Measurements from ENCODE around the gene ACSS3.

ACSS3 gene

GRCh38 chr12:81211306-81211705 lies 133.4 kb downstream of the ACSS3 start:
- TF ChIP-seq CTCF (IDR thresholded peaks at IDR 0.05; ENCODE audit: low read depth, low read length) (no peak), EZH2phosphoT487 (IDR thresholded peaks at IDR 0.05; ENCODE audit: low read depth) (no peak)
- no peak overlapping the region for H3K27ac ChIP-seq (ENCODE audit: low read length)
- no peaks in the 10 kb centered on the region for H3K79me2 ChIP-seq (ENCODE audit: low read length)
- H3K9me3 ChIP-seq (ENCODE audit: insufficient read depth, low read length), result no peaks in the 10 kb centered on the region
- H3K9ac ChIP-seq (ENCODE audit: low read length), result no peak overlapping the region
- no peaks in the 10 kb centered on the region for H3K36me3 ChIP-seq (replicated peaks; ENCODE audit: low read depth, low read length)
- no peaks in the 10 kb centered on the region for H3K4me1 ChIP-seq (ENCODE audit: low read length)
- H3K4me3 ChIP-seq (ENCODE audit: low read length), result no peak overlapping the region
- no peak overlapping the region for H3K4me2 ChIP-seq (ENCODE audit: low read length)
- H4K20me1 ChIP-seq (ENCODE audit: insufficient read depth, low read length), result no peaks in the 10 kb centered on the region
- no peaks in the 10 kb centered on the region for H3K27me3 ChIP-seq (ENCODE audit: low read depth, low read length)
- no peak overlapping the region for H2AFZ ChIP-seq (ENCODE audit: low read depth, low read length)

- Histone ChIP-seq H2AFZ (ENCODE audit: low read depth, low read length) (no peak overlapping the region), H3K9me3 (ENCODE audit: insufficient read depth, low read length) (no peaks in the 10 kb centered on the region), H4K20me1 (ENCODE audit: insufficient read depth, low read length) (no peaks in the 10 kb centered on the region), H3K4me1 (ENCODE audit: low read length) (no peaks in the 10 kb centered on the region), H3K79me2 (ENCODE audit: low read length) (no peaks in the 10 kb centered on the region), H3K27ac (ENCODE audit: low read length) (no peak overlapping the region), H3K9ac (ENCODE audit: low read length) (no peak overlapping the region), H3K27me3 (ENCODE audit: low read depth, low read length) (no peaks in the 10 kb centered on the region), H3K36me3 (replicated peaks; ENCODE audit: low read depth, low read length) (no peaks in the 10 kb centered on the region), H3K4me2 (ENCODE audit: low read length) (no peak overlapping the region), H3K4me3 (ENCODE audit: low read length) (no peak overlapping the region)
- no peak for TF ChIP-seq EZH2phosphoT487 (IDR thresholded peaks at IDR 0.05; ENCODE audit: low read depth)
- TF ChIP-seq CTCF (IDR thresholded peaks at IDR 0.05; ENCODE audit: low read depth, low read length), result no peak
Measured at GRCh38 chr12:81212996-81213696, 135.3 kb downstream of the ACSS3 start.

GRCh38 chr12:81216739-81217138 lies 138.9 kb downstream of the ACSS3 start:
- Histone ChIP-seq H3K4me1 (ENCODE audit: low read length) (no peaks in the 10 kb centered on the region), H3K27ac (ENCODE audit: low read length) (no peak overlapping the region), H3K9me3 (ENCODE audit: insufficient read depth, low read length) (no peaks in the 10 kb centered on the region), H3K4me3 (ENCODE audit: low read length) (no peak overlapping the region), H2AFZ (ENCODE audit: low read depth, low read length) (no peak overlapping the region), H3K27me3 (ENCODE audit: low read depth, low read length) (no peaks in the 10 kb centered on the region), H3K4me2 (ENCODE audit: low read length) (no peak overlapping the region), H4K20me1 (ENCODE audit: insufficient read depth, low read length) (no peaks in the 10 kb centered on the region), H3K36me3 (replicated peaks; ENCODE audit: low read depth, low read length) (no peaks in the 10 kb centered on the region), H3K79me2 (ENCODE audit: low read length) (no peaks in the 10 kb centered on the region), H3K9ac (ENCODE audit: low read length) (no peak overlapping the region)
- TF ChIP-seq EZH2phosphoT487 (IDR thresholded peaks at IDR 0.05; ENCODE audit: low read depth), result no peak
- no peak for TF ChIP-seq CTCF (IDR thresholded peaks at IDR 0.05; ENCODE audit: low read depth, low read length)

GRCh38 chr12:81221681-81222080 lies 143.8 kb downstream of the ACSS3 start:
- Histone ChIP-seq H3K27me3 (ENCODE audit: low read depth, low read length) (no peaks in the 10 kb centered on the region), H3K79me2 (ENCODE audit: low read length) (no peaks in the 10 kb centered on the region), H3K36me3 (replicated peaks; ENCODE audit: low read depth, low read length) (no peaks in the 10 kb centered on the region), H2AFZ (ENCODE audit: low read depth, low read length) (no peak overlapping the region), H3K9me3 (ENCODE audit: insufficient read depth, low read length) (no peaks in the 10 kb centered on the region), H3K27ac (ENCODE audit: low read length) (no peak overlapping the region), H3K4me1 (ENCODE audit: low read length) (no peaks in the 10 kb centered on the region), H3K4me2 (ENCODE audit: low read length) (no peak overlapping the region), H4K20me1 (ENCODE audit: insufficient read depth, low read length) (no peaks in the 10 kb centered on the region), H3K9ac (ENCODE audit: low read length) (no peak overlapping the region), H3K4me3 (ENCODE audit: low read length) (no peak overlapping the region)
- TF ChIP-seq CTCF (IDR thresholded peaks at IDR 0.05; ENCODE audit: low read depth, low read length), result no peak
- TF ChIP-seq EZH2phosphoT487 (IDR thresholded peaks at IDR 0.05; ENCODE audit: low read depth), result no peak

Data from OCI-LY3 (cell line).